ENCODE results near the gene PAX7. TPM values are rescaled to one million over a fixed set of nuclear protein-coding genes. Genes with fewer than 3 reads are reported as not detected.

Gene PAX7
- total and polyA plus RNA-seq, 11 donors = not detected

GRCh38 chr1:18768086-18768485 lies 137.4 kb downstream of the PAX7 start:
- no peak for ATAC-seq

GRCh38 chr1:18769140-18769539 lies 138.5 kb downstream of the PAX7 start:
- H3K4me1 ChIP-seq = no peaks in the 10 kb centered on the region
- intact Hi-C loops (cut with DNase I) = no loop called here
- no peaks in the 10 kb centered on the region for H3K9me3 ChIP-seq
- H3K4me3 ChIP-seq = no peak overlapping the region
- DNase-seq (no peak), ATAC-seq (no peak)
- no peak overlapping the region for H3K27ac ChIP-seq
- TF ChIP-seq POLR2A (IDR thresholded peaks at IDR 0.05) = no peak
- TF ChIP-seq CTCF (IDR thresholded peaks at IDR 0.05) = no peak
- H3K27me3 ChIP-seq = peaks cover 0 to 80% (median 23%) of the 10 kb centered on the region in 9 donors
- H3K36me3 ChIP-seq = no peaks in the 10 kb centered on the region
- 14 to 23% (median 19%) methylated on average over 7 of the region's 7 CpGs for WGBS, 4 donors

More at GRCh38 chr1:18768086-18768485, 137.4 kb downstream of the PAX7 start:
- TF ChIP-seq CTCF (IDR thresholded peaks at IDR 0.05) (no peak), POLR2A (IDR thresholded peaks at IDR 0.05) (no peak)
- 60 to 67% (median 61%) methylated on average over 4 of the region's 4 CpGs for WGBS, 4 donors
- Histone ChIP-seq H3K4me1 (no peaks in the 10 kb centered on the region), H3K27me3 (peaks cover 0 to 77% (median 20%) of the 10 kb centered on the region in 9 donors), H3K27ac (no peak overlapping the region), H3K36me3 (no peaks in the 10 kb centered on the region), H3K4me3 (no peak overlapping the region), H3K9me3 (no peaks in the 10 kb centered on the region)
- intact Hi-C loops (cut with DNase I) = no loop called here
- DNase-seq = no peak

- DNase-seq = no peak
- TF ChIP-seq POLR2A (IDR thresholded peaks at IDR 0.05) (no peak), CTCF (IDR thresholded peaks at IDR 0.05) (no peak)
- intact Hi-C loops (cut with DNase I) = no loop called here
- Histone ChIP-seq H3K9me3 (no peaks in the 10 kb centered on the region), H3K4me1 (no peaks in the 10 kb centered on the region), H3K4me3 (no peak overlapping the region), H3K36me3 (no peaks in the 10 kb centered on the region), H3K27ac (no peak overlapping the region), H3K27me3 (peaks cover 0 to 96% (median 32%) of the 10 kb centered on the region in 9 donors)
- WGBS, 4 donors = 59 to 84% (median 78%) methylated on average over 5 of the region's 5 CpGs
- no peak for ATAC-seq
Observed at GRCh38 chr1:18770799-18771198, 140.2 kb downstream of the PAX7 start.

DNA sequence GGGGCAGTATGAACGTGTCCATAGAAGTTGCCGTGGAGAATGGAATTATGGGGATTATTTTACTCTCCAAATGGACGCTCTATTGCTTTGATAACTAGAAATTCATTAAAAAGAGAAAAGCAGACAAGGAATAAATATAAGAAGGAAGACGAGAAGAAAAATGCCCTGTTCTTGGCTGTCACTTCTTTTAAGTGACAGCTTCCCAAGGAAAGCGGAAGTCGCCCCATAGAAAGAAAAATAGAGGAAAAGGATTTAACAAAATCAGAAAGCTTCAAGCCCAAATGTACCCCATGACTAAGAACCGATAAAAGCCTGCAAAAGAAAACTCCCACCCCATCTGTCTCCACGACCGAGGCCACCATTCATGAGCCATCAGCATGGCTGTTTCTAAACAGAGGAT lies 143.1 kb downstream of the PAX7 start:
- TF ChIP-seq CTCF (IDR thresholded peaks at IDR 0.05) = no peak
- TF ChIP-seq POLR2A (IDR thresholded peaks at IDR 0.05) = no peak
- H3K27ac ChIP-seq = no peak overlapping the region
- intact Hi-C loops (cut with DNase I) = no loop called here
- no peaks in the 10 kb centered on the region for H3K36me3 ChIP-seq
- no peaks in the 10 kb centered on the region for H3K4me1 ChIP-seq
- WGBS, 4 donors = 73 to 80% (median 79%) methylated on average over 9 of the region's 9 CpGs
- H3K27me3 ChIP-seq = peaks cover 0 to 93% (median 21%) of the 10 kb centered on the region in 9 donors
- no peaks in the 10 kb centered on the region for H3K9me3 ChIP-seq
- DNase-seq = no peak
- no peak for ATAC-seq
- H3K4me3 ChIP-seq = no peak overlapping the region

Measured in heart left ventricle (tissue), 16 donors.